ENCODE data around the gene FAM117A.

The FAM117A gene

GRCh38 chr17:49763735-49764558 is at the start of gene FAM117A:
Gene FAM117A, minus strand, starts transcription at chr17:49764131. Its CDS starts 44 bp downstream, at chr17:49764087.
- DNase-seq (ENCODE audit: low read depth, low spot score) = peak; percentile 91

GRCh38 chr17:49809056-49809455 is 45.1 kb upstream of the FAM117A start:
- DNase-seq (ENCODE audit: low read depth, low spot score) = no peak

GRCh38 chr17:49798738-49799137 is 34.8 kb upstream of the FAM117A start:
- no peak for DNase-seq (ENCODE audit: low read depth, low spot score)

DNA sequence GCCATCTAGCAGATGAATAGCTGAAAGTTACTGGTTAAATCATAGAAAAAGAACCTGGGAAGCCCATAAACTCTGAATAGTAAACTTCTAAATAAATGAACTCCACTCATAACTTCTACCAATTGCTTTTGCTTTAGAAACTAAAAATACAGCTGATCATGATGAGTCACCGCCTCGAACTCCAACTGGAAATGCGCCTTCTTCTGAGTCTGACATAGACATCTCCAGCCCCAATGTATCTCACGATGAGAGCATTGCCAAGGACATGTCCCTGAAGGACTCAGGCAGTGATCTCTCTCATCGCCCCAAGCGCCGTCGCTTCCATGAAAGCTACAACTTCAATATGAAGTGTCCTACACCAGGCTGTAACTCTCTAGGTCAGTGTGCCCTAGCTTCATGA is 34.3 kb upstream of the FAM117A start:
- no peak for DNase-seq (ENCODE audit: low read depth, low spot score)

DNA sequence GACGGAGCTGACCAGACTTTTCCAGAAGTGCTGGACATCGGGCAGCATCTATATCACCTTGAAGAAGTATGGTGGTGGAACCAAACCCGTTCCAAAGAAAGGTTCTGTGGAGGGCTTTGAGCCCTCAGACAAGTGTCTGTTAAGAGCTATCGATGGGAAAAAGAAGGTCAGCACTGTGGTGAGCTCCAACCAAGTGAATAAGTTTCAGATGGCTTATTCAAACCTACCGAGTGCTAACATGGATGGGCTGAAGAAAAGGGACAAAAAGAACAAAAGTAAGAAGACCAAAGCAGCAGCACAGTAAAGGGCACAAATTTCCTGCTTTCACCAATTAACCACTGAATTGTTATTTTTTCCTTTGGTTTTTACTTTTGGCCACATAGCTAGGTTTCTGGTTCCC is 31.4 kb upstream of the FAM117A start:
- DNase-seq (ENCODE audit: low read depth, low spot score) = no peak

DNA sequence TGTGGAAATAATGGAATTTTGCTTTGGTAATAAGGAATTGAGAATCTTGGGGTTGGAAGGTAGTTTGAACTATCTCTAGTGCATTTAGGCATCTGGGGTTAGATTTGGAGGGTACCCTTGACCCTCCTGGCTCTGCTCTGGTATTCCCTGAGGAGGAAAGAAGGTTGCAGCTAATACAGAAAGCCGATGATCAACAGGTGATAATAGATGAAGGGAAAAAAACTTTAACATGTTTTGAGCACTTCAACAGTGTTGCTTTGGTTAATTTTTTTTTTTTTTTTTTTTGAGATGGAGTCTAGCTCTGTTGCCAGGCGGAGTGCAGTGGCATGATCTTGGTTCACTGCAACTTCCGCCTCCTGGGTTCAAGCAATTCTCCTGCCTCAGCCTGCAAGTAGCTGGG is 29.4 kb upstream of the FAM117A start:
- no peak for DNase-seq (ENCODE audit: low read depth, low spot score)

GRCh38 chr17:49789243-49789578 is 25.3 kb upstream of the FAM117A start:
- DNase-seq (ENCODE audit: low read depth, low spot score) = no peak

DNA sequence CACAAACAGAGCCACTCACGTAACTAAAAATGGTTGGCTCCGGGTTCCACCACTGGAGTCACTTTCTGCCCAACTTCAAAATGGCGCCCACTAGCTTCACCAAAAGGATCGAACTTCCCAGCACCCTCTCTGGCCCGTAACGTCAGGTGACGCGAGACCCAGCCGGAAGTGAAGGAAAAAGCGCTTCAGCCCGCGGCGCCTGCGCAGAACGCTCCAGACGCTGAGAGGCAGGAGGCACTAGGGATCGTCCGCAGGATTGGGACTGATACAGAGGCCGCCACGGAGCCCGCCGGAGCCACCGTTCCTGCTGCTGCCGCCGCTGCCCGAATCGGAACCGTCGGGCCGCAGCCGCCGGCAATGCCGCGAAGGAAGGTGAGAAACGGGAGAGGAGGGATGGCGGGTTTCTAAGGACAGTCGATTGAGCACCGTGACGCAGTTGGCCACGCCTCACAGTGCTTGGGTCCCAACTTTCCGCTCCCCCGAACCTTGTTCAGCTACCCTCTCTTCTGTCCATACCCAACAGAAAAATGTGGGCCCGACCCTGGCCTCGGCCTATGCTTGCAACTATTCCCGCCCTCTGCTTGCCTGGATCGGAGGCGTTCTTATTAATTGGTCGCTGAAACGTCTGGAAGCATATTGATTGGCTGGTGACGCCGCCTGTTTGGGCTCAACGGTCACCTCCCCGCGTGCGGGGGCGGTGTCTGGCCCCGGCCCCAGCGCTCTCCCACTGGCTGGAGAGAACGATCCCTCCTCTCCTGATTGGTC is 24.7 kb upstream of the FAM117A start, which contains the start of gene KAT7:
KAT7 (plus strand) TSS at position 204 of the 765 bp plus-strand sequence; CDS start at position 358, 154 bp downstream.
- DNase-seq (ENCODE audit: low read depth, low spot score) = peak; percentile 99

DNA sequence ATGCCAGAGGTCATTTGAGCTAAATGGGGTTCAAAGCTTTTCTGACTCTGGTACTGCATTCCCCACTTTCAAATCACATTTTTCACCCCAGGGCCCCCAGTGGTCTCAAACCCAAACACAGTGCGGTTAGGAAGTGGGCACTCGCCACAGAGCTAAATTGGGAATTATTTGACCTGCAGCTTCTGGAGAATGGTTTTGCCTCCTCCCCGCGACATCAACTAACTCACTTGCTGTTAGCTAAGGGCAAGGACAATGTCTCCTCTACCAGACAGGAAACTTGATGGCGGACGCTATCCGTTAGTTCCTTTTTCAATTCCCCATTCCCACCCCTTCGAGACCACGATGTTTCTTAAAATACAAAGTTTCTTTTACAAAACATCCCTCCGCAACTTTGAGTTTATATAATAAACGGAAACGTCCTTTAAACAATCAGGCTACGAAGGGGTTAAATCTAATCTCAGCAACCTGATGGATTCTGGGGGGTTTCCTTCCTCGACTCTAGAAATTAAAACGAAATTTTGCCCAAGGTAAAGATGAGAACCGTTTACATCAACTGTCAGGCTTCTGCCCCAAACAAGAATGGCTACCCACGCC is 24.1 kb upstream of the FAM117A start:
- peak; percentile 15 for DNase-seq (ENCODE audit: low read depth, low spot score)

DNA sequence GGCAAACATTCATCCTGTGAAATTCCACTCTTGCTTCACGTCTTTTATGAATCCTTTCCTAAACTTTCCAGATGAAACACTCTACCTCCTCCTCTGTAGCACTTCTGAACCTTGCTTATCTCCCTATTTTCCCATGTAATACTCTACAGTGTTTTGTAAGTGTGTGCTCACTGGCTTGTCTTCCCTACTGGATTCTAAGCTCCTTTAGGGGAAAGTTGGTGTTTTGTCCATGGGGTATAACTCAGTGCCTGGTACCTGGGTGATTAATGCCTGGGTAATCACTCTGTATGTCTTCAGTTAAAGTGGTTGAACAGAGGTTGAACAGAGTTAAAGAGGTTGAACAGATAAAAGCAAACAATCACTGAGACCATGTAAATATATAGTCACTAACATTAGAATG is 20.7 kb upstream of the FAM117A start:
- no peak for DNase-seq (ENCODE audit: low read depth, low spot score)

DNA sequence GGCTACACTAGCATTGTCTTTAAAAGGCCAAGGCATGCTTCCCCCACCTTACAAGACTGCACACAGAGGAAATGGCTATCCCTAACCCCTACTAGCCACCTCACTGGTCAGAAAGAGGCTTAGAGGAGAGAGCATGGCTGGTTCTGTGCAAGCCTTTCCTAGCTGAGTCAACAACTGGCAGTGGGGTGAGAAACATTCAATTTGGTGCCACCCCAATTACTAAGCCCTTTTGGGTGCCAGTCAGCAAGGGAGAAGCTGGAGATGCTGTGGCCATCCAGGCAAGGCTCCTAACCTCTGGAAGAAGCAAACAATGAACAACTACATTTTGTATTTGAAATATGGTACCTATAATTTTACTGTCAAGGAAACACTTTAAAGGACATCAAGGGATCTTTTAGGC is 19.9 kb upstream of the FAM117A start:
- no peak for DNase-seq (ENCODE audit: low read depth, low spot score)

DNA sequence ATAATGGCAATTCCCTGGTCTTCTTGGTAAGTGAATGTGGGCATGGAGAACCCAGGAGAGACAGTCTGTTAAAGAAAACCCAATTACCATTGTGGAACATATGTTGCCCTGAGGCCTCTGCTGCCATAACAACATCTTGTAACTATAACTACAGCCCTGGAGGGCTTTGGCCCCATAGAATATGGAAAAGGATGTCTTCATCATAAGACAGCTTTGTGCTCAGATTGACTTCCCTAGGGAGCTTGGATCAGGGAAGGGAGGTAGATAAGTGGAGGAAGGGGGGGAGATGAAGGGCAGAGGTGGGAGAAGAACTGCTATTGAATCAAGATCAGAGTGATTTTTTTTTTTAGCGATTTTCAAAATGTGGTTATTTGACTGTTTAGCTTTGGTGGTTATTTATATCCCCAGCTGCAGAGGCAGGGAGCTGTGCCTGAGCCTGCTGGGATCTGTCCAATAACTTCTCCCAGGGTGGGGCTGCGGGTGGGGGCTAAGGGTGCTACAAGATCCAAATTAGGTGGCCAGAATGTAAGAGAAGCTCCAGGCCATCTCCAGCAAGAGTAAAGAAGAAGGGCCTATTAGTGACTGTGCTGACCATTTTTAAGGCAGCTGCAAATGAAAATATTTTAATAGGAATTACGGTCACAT is 19.3 kb upstream of the FAM117A start:
- DNase-seq (ENCODE audit: low read depth, low spot score) = no peak

DNA sequence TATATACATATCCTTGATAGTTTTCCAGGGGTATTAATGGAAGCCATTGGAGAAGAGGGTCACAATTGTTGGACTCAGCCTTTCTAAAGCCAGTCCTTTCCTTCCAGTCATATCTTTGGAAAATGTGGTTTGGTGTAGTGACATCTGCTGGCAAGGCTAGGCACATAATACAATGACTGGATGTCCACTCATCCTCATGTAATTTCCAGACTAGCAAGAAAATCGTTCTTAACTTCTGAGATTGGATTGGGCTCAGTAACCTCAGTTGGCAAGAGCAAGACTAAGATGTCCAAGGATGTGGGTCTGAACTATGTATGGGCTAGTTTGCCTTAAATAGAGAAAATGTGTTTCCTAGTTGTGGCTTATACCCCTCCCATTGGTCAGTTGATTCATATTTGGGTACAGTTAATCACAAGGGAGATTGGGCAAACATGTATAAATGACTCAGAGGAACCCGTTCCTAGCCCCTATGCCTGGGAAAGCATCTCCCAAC is 15.9 kb upstream of the FAM117A start:
- DNase-seq (ENCODE audit: low read depth, low spot score) = no peak

GRCh38 chr17:49779156-49779738 is 15.3 kb upstream of the FAM117A start:
- DNase-seq (ENCODE audit: low read depth, low spot score) = no peak

DNA sequence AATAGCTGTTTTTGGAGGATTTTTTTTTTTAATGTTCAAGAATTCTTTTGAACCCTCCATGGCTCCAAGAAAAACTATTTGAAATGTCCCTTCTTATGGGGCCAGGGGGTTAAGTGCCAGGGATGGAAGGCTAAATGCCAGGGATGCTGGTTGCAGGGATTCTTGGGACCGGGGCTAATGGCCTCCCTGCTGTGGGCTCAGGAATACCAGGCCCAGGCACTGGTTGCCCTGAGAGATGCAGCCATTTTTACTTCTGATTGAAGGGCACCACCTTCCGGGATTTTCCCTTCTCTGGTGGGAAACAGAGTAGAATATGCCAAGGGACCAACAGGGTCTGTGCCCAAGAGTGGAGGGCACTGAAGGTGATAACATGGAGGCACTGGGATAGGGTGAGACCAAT is 13.6 kb upstream of the FAM117A start:
- DNase-seq (ENCODE audit: low read depth, low spot score) = no peak

DNA sequence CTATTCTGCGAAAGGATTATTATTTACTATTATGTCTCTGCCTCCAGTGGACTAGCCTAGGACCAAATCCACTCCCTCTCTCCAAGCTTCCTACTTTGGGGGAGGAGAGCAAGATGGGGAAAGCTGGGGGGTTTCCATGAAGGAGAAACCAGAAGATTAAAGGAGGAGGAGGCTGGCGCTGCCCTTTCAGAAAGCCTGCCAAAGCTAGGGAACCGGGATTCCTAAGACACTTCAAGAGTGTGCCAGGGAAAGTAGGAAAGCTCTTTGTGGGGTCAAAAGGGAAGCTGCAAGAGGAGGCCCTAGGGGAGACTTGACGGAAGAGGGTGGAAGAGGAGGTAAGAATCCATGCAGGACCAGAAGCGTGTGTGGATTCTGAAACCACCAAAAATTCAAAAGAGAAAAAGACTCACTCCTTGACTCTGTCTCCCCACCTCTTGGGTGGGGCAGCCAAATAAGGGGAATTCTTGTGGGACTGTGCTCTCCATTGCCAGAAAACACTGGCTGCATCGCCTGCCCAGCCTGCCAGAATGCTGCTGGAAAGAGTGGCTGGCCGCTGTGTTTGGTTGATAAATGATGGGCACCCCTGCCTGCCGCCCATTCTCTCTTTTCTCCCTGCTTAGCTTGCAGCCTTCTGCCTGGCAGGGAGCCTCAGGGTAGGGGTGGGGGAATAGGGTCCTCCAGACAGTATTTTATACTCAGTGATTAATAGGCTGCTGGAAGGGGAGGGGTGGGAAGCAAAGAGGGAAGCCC is 12.8 kb upstream of the FAM117A start:
- DNase-seq (ENCODE audit: low read depth, low spot score) = no peak

DNA sequence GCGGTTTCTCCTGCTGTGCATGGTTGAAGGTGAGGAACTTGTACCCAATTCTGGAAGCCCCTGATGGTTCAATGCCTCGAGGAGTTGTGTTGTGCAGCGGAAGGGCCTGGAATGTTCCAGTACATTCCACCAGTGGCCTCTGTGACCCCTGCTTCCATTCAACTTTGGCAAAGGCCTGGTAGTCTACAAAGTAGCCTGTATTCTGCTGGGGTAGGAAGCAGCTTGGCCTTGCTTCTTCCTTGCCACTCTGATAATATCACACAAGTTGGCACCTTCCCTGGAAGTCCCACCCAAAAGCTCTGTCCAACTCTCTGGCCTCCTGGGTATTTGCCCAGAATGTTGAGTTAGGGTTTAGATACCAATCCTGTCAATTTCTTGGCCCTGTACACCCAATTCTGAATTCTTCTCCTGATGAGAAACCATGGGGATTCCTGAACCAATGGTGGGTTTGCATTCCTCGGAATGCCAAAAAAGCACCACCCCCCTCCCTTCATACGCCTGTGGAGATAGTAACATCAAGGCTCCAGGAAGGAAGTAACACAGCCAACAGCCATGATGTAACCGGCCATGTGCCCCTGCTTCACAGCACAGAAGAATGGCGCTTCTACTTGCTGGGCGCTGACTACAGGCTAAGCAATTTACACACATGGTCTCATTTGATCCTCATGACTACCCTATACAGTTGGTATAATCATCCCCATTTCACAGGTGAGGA is 11.8 kb upstream of the FAM117A start:
- DNase-seq (ENCODE audit: low read depth, low spot score) = no peak

- DNase-seq (ENCODE audit: low read depth, low spot score) = no peak
Measured at GRCh38 chr17:49766918-49767530, 3.1 kb upstream of the FAM117A start.

DNA sequence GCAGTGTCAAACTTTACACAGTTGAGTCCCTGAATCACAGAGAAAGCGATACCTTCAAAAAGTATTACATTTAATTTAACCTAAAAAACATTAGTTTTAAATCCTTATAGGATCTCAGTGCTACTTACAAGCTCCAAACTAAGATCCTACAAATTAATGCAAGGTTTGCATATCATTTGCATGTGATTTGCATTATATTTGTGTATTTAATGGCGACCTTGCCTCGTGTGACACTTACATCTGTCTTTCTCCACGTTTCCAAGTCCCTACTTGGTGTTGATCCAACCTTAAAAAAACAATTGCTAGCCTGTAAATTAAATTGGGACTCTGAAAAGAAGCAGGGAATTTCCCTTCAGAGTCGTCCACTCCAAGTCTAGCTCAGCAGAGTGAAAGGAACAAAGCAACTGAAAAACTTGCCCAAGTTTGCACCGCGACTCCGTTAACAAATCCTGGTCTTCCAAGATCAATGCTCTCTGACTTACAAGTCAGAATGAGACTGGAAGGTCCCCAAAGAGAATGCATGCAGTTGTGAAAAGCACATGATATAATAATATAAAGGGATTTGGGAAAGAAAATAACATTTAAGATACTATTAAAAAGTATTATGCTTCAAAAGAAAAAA is 739 bp upstream of the FAM117A start:
- DNase-seq (ENCODE audit: low read depth, low spot score) = no peak
